H9 (cell line): ENCODE results near the gene ATG5. TPM values are rescaled to one million over a fixed set of nuclear protein-coding genes. Genes with fewer than 3 reads are reported as not detected.

ENCODE experiments used
- DNase-seq: peaks from one replicate; pipeline ENCODE4 v3.0.0-alpha.2; 2017
- H2AFZ ChIP-seq: one replicate; pipeline ENCODE4 v1.6.1; 2013; ENCODE audit warnings: mild to moderate bottlenecking, low read length, control low read depth, moderate library complexity
- H2AK5ac ChIP-seq: 2 replicates; pipeline ENCODE4 v1.6.1; 2013; ENCODE audit warnings: low read length, control low read depth, mixed read lengths; ENCODE audit not compliant: insufficient read length
- H2BK120ac ChIP-seq: one replicate; pipeline ENCODE4 v1.6.1; 2013; ENCODE audit warnings: low read depth, mild to moderate bottlenecking, low read length, control low read depth, inconsistent platforms; ENCODE audit not compliant: poor library complexity, severe bottlenecking
- H2BK12ac ChIP-seq: 2 replicates; pipeline ENCODE4 v1.6.1; 2013; ENCODE audit warnings: low read length, control low read depth, mixed read lengths, low read depth; ENCODE audit not compliant: insufficient read length
- H2BK15ac ChIP-seq: 2 replicates; pipeline ENCODE4 v1.6.1; 2013; ENCODE audit warnings: low read depth, low read length, control low read depth
- H2BK20ac ChIP-seq: one replicate; pipeline ENCODE4 v1.6.1; 2013; ENCODE audit warnings: low read depth, mild to moderate bottlenecking, low read length, control low read depth, inconsistent platforms; ENCODE audit not compliant: poor library complexity, severe bottlenecking
- H2BK5ac ChIP-seq: 2 replicates; pipeline ENCODE4 v1.6.1; 2013; ENCODE audit warnings: low read length, control low read depth, mixed read lengths; ENCODE audit not compliant: insufficient read length
- H3K14ac ChIP-seq: 2 replicates; pipeline ENCODE4 v1.6.1; 2013; ENCODE audit warnings: low read length, control low read depth; ENCODE audit not compliant: insufficient read depth
- H3K18ac ChIP-seq: 2 replicates; pipeline ENCODE4 v1.6.1; 2013; ENCODE audit warnings: low read depth, mild to moderate bottlenecking, mixed read lengths, low read length, control low read depth; ENCODE audit not compliant: insufficient read length
- H3K23ac ChIP-seq: 2 replicates; pipeline ENCODE4 v1.6.1; 2013; ENCODE audit warnings: low read length, control low read depth, mixed read lengths, low read depth; ENCODE audit not compliant: insufficient read length
- H3K23me2 ChIP-seq: 2 replicates; pipeline ENCODE4 v1.6.1; 2013; ENCODE audit warnings: low read depth, mild to moderate bottlenecking, mixed read lengths, low read length, control low read depth; ENCODE audit not compliant: insufficient read length, poor library complexity, severe bottlenecking
- H3K27ac ChIP-seq: 2 replicates; pipeline ENCODE4 v1.5.1; 2013; ENCODE audit warnings: low read length, control low read depth, mixed read lengths, low read depth; ENCODE audit not compliant: insufficient read length
- H3K27me3 ChIP-seq: 2 replicates; pipeline ENCODE4 v1.6.1; 2013; ENCODE audit warnings: low read length, control low read depth, inconsistent platforms; ENCODE audit not compliant: insufficient read depth
- H3K4ac ChIP-seq: 2 replicates; pipeline ENCODE4 v1.6.1; 2013; ENCODE audit warnings: low read depth, mild to moderate bottlenecking, control low read depth, inconsistent platforms, low read length, moderate library complexity
- H3K4me1 ChIP-seq: 2 replicates; pipeline ENCODE4 v1.6.1; 2013; ENCODE audit warnings: low read length, control low read depth, inconsistent platforms; ENCODE audit not compliant: insufficient read depth
- H3K4me2 ChIP-seq: 2 replicates; pipeline ENCODE4 v1.6.1; 2013; ENCODE audit warnings: low read length, control low read depth, mixed read lengths; ENCODE audit not compliant: insufficient read length, insufficient read depth
- H3K56ac ChIP-seq: 2 replicates; pipeline ENCODE4 v1.6.1; 2013; ENCODE audit warnings: low read depth, mild to moderate bottlenecking, mixed read lengths, low read length, control low read depth; ENCODE audit not compliant: insufficient read length
- H3K79me1 ChIP-seq: 2 replicates; pipeline ENCODE4 v1.6.1; 2013; ENCODE audit warnings: low read depth, mild to moderate bottlenecking, moderate library complexity, low read length, control low read depth, inconsistent platforms; ENCODE audit not compliant: insufficient read depth, poor library complexity, severe bottlenecking
- H3K79me2 ChIP-seq: 2 replicates; pipeline ENCODE4 v1.6.1; 2013; ENCODE audit warnings: low read length, control low read depth, inconsistent platforms; ENCODE audit not compliant: insufficient read depth
- H3K9ac ChIP-seq: 2 replicates; pipeline ENCODE4 v1.6.1; 2013; ENCODE audit warnings: low read length, control low read depth, mixed read lengths; ENCODE audit not compliant: insufficient read length; ENCODE audit errors: extremely low read depth
- H3K9me3 ChIP-seq: one replicate; pipeline ENCODE4 v1.6.1; 2013; ENCODE audit warnings: low read depth, low read length, inconsistent platforms; ENCODE audit not compliant: control insufficient read depth
- H3T11ph ChIP-seq: one replicate; pipeline ENCODE4 v1.6.1; 2013; ENCODE audit warnings: mild to moderate bottlenecking, low read length, control low read depth, inconsistent platforms
- H4K20me1 ChIP-seq: one replicate; pipeline ENCODE4 v1.6.1; 2013; ENCODE audit not compliant: control insufficient read depth, insufficient read length, insufficient read depth
- H4K5ac ChIP-seq: 2 replicates; pipeline ENCODE4 v1.6.1; 2013; ENCODE audit warnings: low read depth, mild to moderate bottlenecking, mixed read lengths, low read length, control low read depth; ENCODE audit not compliant: insufficient read length
- H4K8ac ChIP-seq: replicated peaks from 2 replicates; pipeline ENCODE4 v1.6.1; 2013; ENCODE audit warnings: low read length, control low read depth, mixed read lengths, low read depth; ENCODE audit not compliant: insufficient read length
- H4K91ac ChIP-seq: 2 replicates; pipeline ENCODE4 v1.6.1; 2013; ENCODE audit warnings: low read depth, mild to moderate bottlenecking, moderate library complexity, mixed read lengths, low read length, control low read depth; ENCODE audit not compliant: insufficient read length
- H3K27ac Mint-ChIP-seq, 3 experiments: 2 replicates in 2 of 3; 3 replicates in 1 of 3; pipeline ENCODE4 v1.8.0; 2020 to 2021; ENCODE audit warnings: mixed read lengths in 3 of 3, mild to moderate bottlenecking in 1 of 3, moderate library complexity in 1 of 3
- H3K27me3 Mint-ChIP-seq: 2 replicates; pipeline ENCODE4 v1.8.0; 2021; ENCODE audit warnings: low read depth, mild to moderate bottlenecking, moderate library complexity, mixed read lengths
- H3K36me3 Mint-ChIP-seq, 3 experiments: 2 replicates in 2 of 3; 3 replicates in 1 of 3; pipeline ENCODE4 v1.8.0; 2020 to 2021; ENCODE audit warnings: low read depth in 3 of 3, mixed read lengths in 3 of 3; ENCODE audit not compliant: insufficient read depth in 1 of 3
- H3K4me1 Mint-ChIP-seq, 2 experiments: 2 replicates each; pipeline ENCODE4 v1.8.0; 2020; ENCODE audit warnings: mixed read lengths in 2 of 2
- H3K4me3 Mint-ChIP-seq, 2 experiments: 2 replicates in 1 of 2; 3 replicates in 1 of 2; pipeline ENCODE4 v1.8.0; 2020 to 2021; ENCODE audit warnings: mild to moderate bottlenecking in 2 of 2, mixed read lengths in 2 of 2, moderate library complexity in 1 of 2
- H3K9me3 Mint-ChIP-seq, 2 experiments: 2 replicates in 1 of 2; 3 replicates in 1 of 2; pipeline ENCODE4 v1.8.0; 2020; ENCODE audit warnings: mild to moderate bottlenecking in 2 of 2, mixed read lengths in 2 of 2, moderate library complexity in 1 of 2
- CTCF ChIP-seq: fragments of 200-600 bp; sonication (generic); conservative IDR thresholded peaks from 3 replicates; pipeline ENCODE4 v1.8.0; 2021; ENCODE audit warnings: antibody characterized with exemption, mild to moderate bottlenecking
- WGBS: extraction: QIAGEN DNeasy Blood & Tissue Kit; methylation state at CpG from one replicate; pipeline ENCODE4 v1.1.7; 2013; ENCODE audit warnings: missing lambda C conversion rate, low lambda C conversion rate, mixed read lengths; ENCODE audit not compliant: insufficient read length; ENCODE audit errors: extremely low coverage; 5-methylcytosine and 5-hydroxymethylcytosine counted together
- total RNA-seq: library from RNA; stranded (reverse); gene quantifications from 2 replicates; pipeline ENCODE4 v1.2.1, GENCODE V29; 2021

The ATG5 gene
- total RNA-seq, 1 experiment from 2014 or later: 36.7 TPM

- Histone ChIP-seq H2AFZ (no peak overlapping the region), H3T11ph (no peak overlapping the region), H3K79me2 (no peaks in the 10 kb centered on the region), H2BK120ac (no peak overlapping the region), H3K14ac (no peak overlapping the region), H2AK5ac (no peak overlapping the region), H2BK12ac (no peak overlapping the region), H3K23me2 (no peaks in the 10 kb centered on the region), H3K18ac (no peak overlapping the region), H4K91ac (no peak overlapping the region), H3K9me3 (no peaks in the 10 kb centered on the region), H3K56ac (no peak overlapping the region), H3K79me1 (no peaks in the 10 kb centered on the region), H3K27me3 (no peaks in the 10 kb centered on the region), H2BK15ac (no peak overlapping the region), H4K5ac (no peak overlapping the region), H3K23ac (no peak overlapping the region), H4K8ac (no peak overlapping the region), H2BK5ac (no peak overlapping the region), H3K9ac (no peak overlapping the region), H3K4me2 (no peak overlapping the region), H3K4ac (no peak overlapping the region), H4K20me1 (no peaks in the 10 kb centered on the region), H2BK20ac (no peak overlapping the region), H3K27ac (no peak overlapping the region), H3K4me1 (peaks cover 3% of the 10 kb centered on the region; the same call in 1 of the 2 replicates)
- no CpG with 5 or more reads among the region's 8 CpGs for WGBS
- peak; percentile 59 for DNase-seq
- no peaks in the 10 kb centered on the region for H3K27me3 Mint-ChIP-seq
- peak overlapping the region in 1 of 3 experiments; percentile 83; a peak in 2 of 7 replicates for H3K27ac Mint-ChIP-seq
- H3K36me3 Mint-ChIP-seq: no peaks in the 10 kb centered on the region
- peaks cover 11 to 32% of the 10 kb centered on the region in 2 experiments for H3K4me1 Mint-ChIP-seq
- no peak for TF ChIP-seq CTCF
- no peaks in the 10 kb centered on the region; a peak in 1 of 5 replicates for H3K9me3 Mint-ChIP-seq
- H3K4me3 Mint-ChIP-seq: no peak overlapping the region
These were observed 171.2 kb downstream of the ATG5 start for GRCh38 chr6:106154326-106154725.
